Stimulated activated CD8-positive, alpha-beta memory T cell treated with anti-CD3 and anti-CD28 coated beads, Interleukin-4, amount 100 ng/mL, for 1 hour (primary cell): Measurements from ENCODE around the gene BLACAT1.
A peak's percentile ranks its signal among the peaks of the same experiment; 100 is the strongest.

ENCODE experiments used
- DNase-seq, 2 donors: peaks; one replicate each; pipeline ENCODE4 v3.0.0-alpha.2; 2020; ENCODE audit warnings: low read depth in 2 of 2, low spot score in 1 of 2

Gene BLACAT1

GRCh38 chr1:205455581-205456382, at the start of gene BLACAT1:
TSS of gene BLACAT1 (minus strand) at chr1:205456045.
- no peak for DNase-seq

GRCh38 chr1:205505076-205505729, 49.4 kb upstream of the BLACAT1 start:
- DNase-seq: no peak

GRCh38 chr1:205504311-205505075, 48.6 kb upstream of the BLACAT1 start, which contains the start of gene CDK18:
TSS of gene CDK18 (plus strand) at chr1:205504669. CDS start at chr1:205523168, 18,499 bp downstream.
- DNase-seq: no peak

- DNase-seq: no peak
These were observed 47.1 kb upstream of the BLACAT1 start for GRCh38 chr1:205502992-205503391.

- DNase-seq: no peak
These were observed 46.4 kb upstream of the BLACAT1 start for GRCh38 chr1:205502111-205502810.

- no peak for DNase-seq
These were observed 44.7 kb upstream of the BLACAT1 start for GRCh38 chr1:205500240-205501233.

GRCh38 chr1:205499789-205500188, 43.9 kb upstream of the BLACAT1 start:
- DNase-seq: no peak

GRCh38 chr1:205497351-205497750, 41.5 kb upstream of the BLACAT1 start:
- no peak for DNase-seq

GRCh38 chr1:205496661-205497060, 40.8 kb upstream of the BLACAT1 start:
- DNase-seq: no peak

- DNase-seq: no peak
These were observed 39.5 kb upstream of the BLACAT1 start for GRCh38 chr1:205495237-205495823.

GRCh38 chr1:205494115-205494514, 38.3 kb upstream of the BLACAT1 start:
- no peak for DNase-seq

- no peak for DNase-seq
These were observed 37.6 kb upstream of the BLACAT1 start for GRCh38 chr1:205493241-205494085.

GRCh38 chr1:205492774-205493173, 36.9 kb upstream of the BLACAT1 start:
- DNase-seq: no peak

GRCh38 chr1:205492201-205492667, 36.4 kb upstream of the BLACAT1 start:
- no peak for DNase-seq

GRCh38 chr1:205491794-205492193, 35.9 kb upstream of the BLACAT1 start:
- DNase-seq: no peak

- DNase-seq: peak in 1 of 2 donors; percentile 25
These were observed 32.4 kb upstream of the BLACAT1 start for GRCh38 chr1:205488074-205488723.

- DNase-seq: no peak
These were observed 30.4 kb upstream of the BLACAT1 start for GRCh38 chr1:205486258-205486657.
